ENCODE results near the gene LAYN. TPM values are rescaled to one million over a fixed set of nuclear protein-coding genes. Genes with fewer than 3 reads are reported as not detected.
A peak's percentile ranks its signal among the peaks of the same experiment; 100 is the strongest.

Gene LAYN
- polyA plus RNA-seq, 1 experiment, result 302 TPM

- H3K27me3 ChIP-seq (ENCODE audit: control insufficient read depth, insufficient read depth, low read length), result no peaks in the 10 kb centered on the region
- H3K4me3 ChIP-seq (ENCODE audit: low read depth, low read length), result no peak overlapping the region
- no peak for TF ChIP-seq CTCF (IDR thresholded peaks at IDR 0.05; ENCODE audit: insufficient read depth, low read depth, low read length)
- POLR2A ChIA-PET, result no interaction called here
- no peak for DNase-seq (ENCODE audit: low read depth)
- H3K36me3 ChIP-seq (ENCODE audit: control insufficient read depth, insufficient read depth, low read length), result peaks cover 26% of the 10 kb centered on the region
- CTCF ChIA-PET, result interaction anchor here (0.7 to 2.7 kb wide), 4 partner anchors 9 to 95 kb away, joined by 3 to 12 read pairs (median 3); no protein-coding TSS in a partner anchor
Measured at GRCh38 chr11:111550258-111550657, 9.7 kb downstream of the LAYN start.

GRCh38 chr11:111554532-111554931 lies 14.0 kb downstream of the LAYN start:
- POLR2A ChIA-PET, result no interaction called here
- no peak for TF ChIP-seq CTCF (IDR thresholded peaks at IDR 0.05; ENCODE audit: insufficient read depth, low read depth, low read length)
- no peak for DNase-seq (ENCODE audit: low read depth)
- Histone ChIP-seq H3K4me3 (ENCODE audit: low read depth, low read length) (no peak overlapping the region), H3K27me3 (ENCODE audit: control insufficient read depth, insufficient read depth, low read length) (no peaks in the 10 kb centered on the region), H3K36me3 (ENCODE audit: control insufficient read depth, insufficient read depth, low read length) (peaks cover 14% of the 10 kb centered on the region)
- CTCF ChIA-PET, result interaction anchor here (1.2 to 1.4 kb wide), 2 partner anchors 15 to 100 kb away, joined by 3 to 6 read pairs; no protein-coding TSS in a partner anchor

- Histone ChIP-seq H3K27me3 (ENCODE audit: control insufficient read depth, insufficient read depth, low read length) (no peaks in the 10 kb centered on the region), H3K4me3 (ENCODE audit: low read depth, low read length) (no peak overlapping the region), H3K36me3 (ENCODE audit: control insufficient read depth, insufficient read depth, low read length) (peaks cover 16% of the 10 kb centered on the region)
- no peak for TF ChIP-seq CTCF (IDR thresholded peaks at IDR 0.05; ENCODE audit: insufficient read depth, low read depth, low read length)
- POLR2A ChIA-PET, result no interaction called here
- CTCF ChIA-PET, result interaction anchor here (0.7 to 1.4 kb wide), 3 partner anchors 13 to 104 kb away, joined by 3 to 6 read pairs (median 4); no protein-coding TSS in a partner anchor
- peak; percentile 59 for DNase-seq (ENCODE audit: low read depth)
Measured at GRCh38 chr11:111555255-111555654, 14.7 kb downstream of the LAYN start.

GRCh38 chr11:111557425-111558111 lies 17.0 kb downstream of the LAYN start:
- H3K4me3 ChIP-seq (ENCODE audit: low read depth, low read length), result no peak overlapping the region
- H3K36me3 ChIP-seq (ENCODE audit: control insufficient read depth, insufficient read depth, low read length), result peaks cover 13% of the 10 kb centered on the region
- ChIA-PET CTCF (interaction anchor here (1.1 to 3.0 kb wide), 4 partner anchors 18 to 278 kb away, joined by 3 to 20 read pairs (median 3); no protein-coding TSS in a partner anchor), POLR2A (no interaction called here)
- 0 out of 2 replicates have a peak, but pooled peaks have one; percentile 15 for TF ChIP-seq CTCF (IDR thresholded peaks at IDR 0.05; ENCODE audit: insufficient read depth, low read depth, low read length)
- no peaks in the 10 kb centered on the region for H3K27me3 ChIP-seq (ENCODE audit: control insufficient read depth, insufficient read depth, low read length)
- DNase-seq (ENCODE audit: low read depth), result peak; percentile 100

GRCh38 chr11:111559800-111560464 lies 19.4 kb downstream of the LAYN start:
- DNase-seq (ENCODE audit: low read depth), result no peak
- Histone ChIP-seq H3K27me3 (ENCODE audit: control insufficient read depth, insufficient read depth, low read length) (no peaks in the 10 kb centered on the region), H3K36me3 (ENCODE audit: control insufficient read depth, insufficient read depth, low read length) (peaks cover 10% of the 10 kb centered on the region), H3K4me3 (ENCODE audit: low read depth, low read length) (no peak overlapping the region)
- no peak for TF ChIP-seq CTCF (IDR thresholded peaks at IDR 0.05; ENCODE audit: insufficient read depth, low read depth, low read length)
- ChIA-PET POLR2A (no interaction called here), CTCF (interaction anchor here (0.6 to 5.9 kb wide), 6 partner anchors 18 to 287 kb away, joined by 3 to 52 read pairs (median 4); partner anchors contain the start of gene PPP2R1B)
